Measurements from ENCODE around the gene THSD4. TPM values are rescaled to one million over a fixed set of nuclear protein-coding genes. Genes with fewer than 3 reads are reported as not detected.

Gene THSD4
- total RNA-seq, 4 donors from 2014 or later: 2.7 to 49.2 (median 15.8) TPM

- TF ChIP-seq CTCF (IDR thresholded peaks at IDR 0.05): no peak
- DNase-seq (ENCODE audit: low spot score) (no peak), ATAC-seq (ENCODE audit: low FRiP score) (no peak)
These were observed 543.8 kb downstream of the THSD4 start for GRCh38 chr15:71658827-71659729.

GRCh38 chr15:71659730-71660067 is 544.4 kb downstream of the THSD4 start:
- DNase-seq (ENCODE audit: low spot score): no peak

GRCh38 chr15:71660501-71660900 is 545.2 kb downstream of the THSD4 start:
- ATAC-seq (ENCODE audit: low FRiP score) (no peak), DNase-seq (ENCODE audit: low spot score) (no peak)
- TF ChIP-seq CTCF (IDR thresholded peaks at IDR 0.05): no peak

More at GRCh38 chr15:71659730-71660067, 544.4 kb downstream of the THSD4 start:
- no peak for TF ChIP-seq CTCF (IDR thresholded peaks at IDR 0.05)
- no peak for ATAC-seq (ENCODE audit: low FRiP score)

GRCh38 chr15:71662306-71662705 is 547.0 kb downstream of the THSD4 start:
- no peak for ATAC-seq (ENCODE audit: low FRiP score)
- no peak for TF ChIP-seq CTCF (IDR thresholded peaks at IDR 0.05)
- DNase-seq (ENCODE audit: low spot score): no peak

GRCh38 chr15:71664622-71665021 is 549.4 kb downstream of the THSD4 start:
- ATAC-seq (ENCODE audit: low FRiP score): no peak
- DNase-seq (ENCODE audit: low spot score): no peak
- TF ChIP-seq CTCF (IDR thresholded peaks at IDR 0.05): no peak

GRCh38 chr15:71666763-71667620 is 551.7 kb downstream of the THSD4 start:
- no peak for DNase-seq (ENCODE audit: low spot score)
- no peak for ATAC-seq (ENCODE audit: low FRiP score)
- TF ChIP-seq CTCF (IDR thresholded peaks at IDR 0.05): no peak
